Measurements from ENCODE around the gene NTM. TPM values are rescaled to one million over a fixed set of nuclear protein-coding genes. Genes with fewer than 3 reads are reported as not detected.

The NTM gene
- total and polyA plus RNA-seq, 2 of the 8 experiments (the other 6 are each of a cell fraction or from before 2014, with no cell fraction given), result 13.4 to 20.0 TPM

- Histone ChIP-seq H2BK120ac (replicated peaks; ENCODE audit: low read depth, low read length) (no peak overlapping the region), H2BK5ac (ENCODE audit: low read depth, low read length) (no peak overlapping the region), H3K9ac (replicated peaks in 1 of 4; ENCODE audit: extremely low read depth in 1 of 4, low read depth in 3 of 4, low read length in 3 of 4) (no peak overlapping the region), H3K4ac (replicated peaks; ENCODE audit: insufficient read length, low read depth, low read length) (no peak overlapping the region), H4K5ac (ENCODE audit: insufficient read length, low read depth, low read length) (no peak overlapping the region), H4K91ac (replicated peaks; ENCODE audit: insufficient read length, low read length) (no peak overlapping the region), H4K8ac (ENCODE audit: extremely low read depth, insufficient read depth, low read length) (no peak overlapping the region), H3K79me2 (ENCODE audit: control insufficient read depth in 1 of 2, insufficient read depth in 2 of 2, low read length in 2 of 2) (no peaks in the 10 kb centered on the region), H3K27ac (ENCODE audit: low read depth, low read length) (no peak overlapping the region), H3K79me1 (ENCODE audit: low read depth, low read length) (no peaks in the 10 kb centered on the region), H3K23me2 (ENCODE audit: low read depth, low read length) (no peaks in the 10 kb centered on the region), H3K14ac (ENCODE audit: insufficient read length) (no peak overlapping the region), H3K9me3 (ENCODE audit: insufficient read depth in 2 of 2, low read depth in 1 of 2, low read length in 1 of 2) (no peaks in the 10 kb centered on the region), H3K18ac (ENCODE audit: extremely low read depth, low read length) (no peak overlapping the region), H2BK20ac (ENCODE audit: low read length) (no peak overlapping the region), H2AFZ (ENCODE audit: low read length) (no peak overlapping the region), H3K23ac (ENCODE audit: insufficient read length) (no peak overlapping the region), H3K4me2 (ENCODE audit: insufficient read depth in 1 of 2, low read depth in 2 of 2, low read length in 2 of 2) (no peak overlapping the region), H3K36me3 (ENCODE audit: control insufficient read depth in 2 of 4, insufficient read depth in 4 of 4, low read length in 3 of 4) (no peaks in the 10 kb centered on the region), H4K20me1 (replicated peaks in 1 of 2; ENCODE audit: control insufficient read depth in 1 of 2, insufficient read depth in 2 of 2, low read length in 2 of 2) (no peaks in the 10 kb centered on the region), H2BK15ac (ENCODE audit: low read length) (no peak overlapping the region), H3K27me3 (replicated peaks in 1 of 4; ENCODE audit: control insufficient read depth in 3 of 4, extremely low read depth in 1 of 4, insufficient read depth in 3 of 4, low read length in 3 of 4) (no peaks in the 10 kb centered on the region), H3K56ac (replicated peaks; ENCODE audit: insufficient read length, low read depth, low read length) (no peak overlapping the region), H3K4me1 (replicated peaks in 1 of 4; ENCODE audit: control insufficient read depth in 3 of 4, insufficient read depth in 4 of 4, low read length in 3 of 4) (peaks cover 0 to 3% (median 0%) of the 10 kb centered on the region in 4 experiments; a peak in 1 of 7 replicates), H2AK5ac (ENCODE audit: low read depth, low read length) (no peak overlapping the region), H3K4me3 (ENCODE audit: extremely low read depth in 1 of 4, insufficient read depth in 2 of 4, low read depth in 3 of 4, low read length in 4 of 4) (no peak overlapping the region), H2BK12ac (ENCODE audit: low read depth, low read length) (no peak overlapping the region)
- CTCF ChIA-PET (ENCODE audit: partially characterized antibody), result interaction anchor here (0.7 to 2.0 kb wide), 9 partner anchors 9 to 227 kb away, joined by 3 to 6 read pairs (median 3); no protein-coding TSS in a partner anchor
- TF ChIP-seq CTBP2 (IDR thresholded peaks at IDR 0.05; ENCODE audit: borderline replicate concordance, insufficient read depth, insufficient read length, low read length) (no peak), GABPA (IDR thresholded peaks at IDR 0.05; ENCODE audit: borderline replicate concordance, insufficient read depth, low read length) (no peak), EZH2 (IDR thresholded peaks at IDR 0.05; ENCODE audit: low read depth, low read length, severe bottlenecking) (no peak), EGR1 (IDR thresholded peaks at IDR 0.05; ENCODE audit: borderline replicate concordance, low read depth, low read length) (no peak), POLR2AphosphoS5 (IDR thresholded peaks at IDR 0.05; ENCODE audit: low read depth, low read length) (no peak), TAF7 (optimal IDR thresholded peaks at IDR 0.05; ENCODE audit: borderline replicate concordance, low read depth, low read length) (no peak), ASH2L (IDR thresholded peaks at IDR 0.05; ENCODE audit: low read length) (no peak), CBX5 (IDR thresholded peaks at IDR 0.05; ENCODE audit: low read depth, low read length) (no peak)
- WGBS, 2 experiments (ENCODE audit: extremely low coverage in 1 of 2, insufficient coverage in 1 of 2, insufficient read length in 1 of 2, insufficient replicate concordance in 2 of 2, low coverage in 1 of 2, low lambda C conversion rate in 2 of 2, missing lambda C conversion rate in 1 of 2), result 94% methylated on average over 1 of the region's 1 CpG; no CpG with 5 or more reads in 1 of the 2 experiments
- FAIRE-seq, result no peak
- POLR2A ChIA-PET (ENCODE audit: partially characterized antibody), result no interaction called here
- no peak for DNase-seq (ENCODE audit: low read depth in 1 of 2, low spot score in 2 of 2)
Measured at GRCh38 chr11:132094598-132094997, 724.2 kb downstream of the NTM start.
